ENCODE measurements around the gene PTPRG.

- no peak for TF ChIP-seq CREB1 (IDR thresholded peaks at IDR 0.05)
- no peak for TF ChIP-seq CREB1 (CRISPR knock-in tag; IDR thresholded peaks at IDR 0.05)
- TF ChIP-seq E2F2 (CRISPR knock-in tag; IDR thresholded peaks at IDR 0.05; ENCODE audit: borderline replicate concordance): no peak
- no peak for TF ChIP-seq BHLHE40 (IDR thresholded peaks at IDR 0.05; ENCODE audit: low read length)
- no peak for TF ChIP-seq KDM1A (CRISPR knock-in tag; IDR thresholded peaks at IDR 0.05)
- no peak for TF ChIP-seq FUBP1 (CRISPR knock-in tag; IDR thresholded peaks at IDR 0.05; ENCODE audit: borderline replicate concordance)
- no peak for TF ChIP-seq BCL3 (CRISPR knock-in tag; IDR thresholded peaks at IDR 0.05)
- TF ChIP-seq CBX1 (IDR thresholded peaks at IDR 0.05; ENCODE audit: low read depth): no peak
- TF ChIP-seq HNF4G (IDR thresholded peaks at IDR 0.05; ENCODE audit: borderline replicate concordance, low read depth, low read length): no peak
- TF ChIP-seq HNF4G (CRISPR knock-in tag; IDR thresholded peaks at IDR 0.05; ENCODE audit: borderline replicate concordance, low read depth): no peak
- no peak for TF ChIP-seq EZH2 (conservative IDR thresholded peaks at IDR 0.05; ENCODE audit: low read depth, low read length)
- no peak for TF ChIP-seq BRD4 (CRISPR knock-in tag; IDR thresholded peaks at IDR 0.05)
- no peak for TF ChIP-seq TARDBP (CRISPR knock-in tag; IDR thresholded peaks at IDR 0.05)
These were observed 260.5 kb downstream of the PTPRG start for GRCh38 chr3:61821823-61822251.

Measured in HepG2 (cell line).